Central memory CD4-positive, alpha-beta T cell (primary cell): ENCODE data around the gene AGT.
"Not testable (repeated sequence)": the region's sequence is repeated elsewhere in the genome, so short reads cannot be mapped to it uniquely, and the experiment has no call there.

Source experiments
- DNase-seq: peaks from one replicate; pipeline ENCODE4 v3.0.0; 2022

AGT gene

DNA sequence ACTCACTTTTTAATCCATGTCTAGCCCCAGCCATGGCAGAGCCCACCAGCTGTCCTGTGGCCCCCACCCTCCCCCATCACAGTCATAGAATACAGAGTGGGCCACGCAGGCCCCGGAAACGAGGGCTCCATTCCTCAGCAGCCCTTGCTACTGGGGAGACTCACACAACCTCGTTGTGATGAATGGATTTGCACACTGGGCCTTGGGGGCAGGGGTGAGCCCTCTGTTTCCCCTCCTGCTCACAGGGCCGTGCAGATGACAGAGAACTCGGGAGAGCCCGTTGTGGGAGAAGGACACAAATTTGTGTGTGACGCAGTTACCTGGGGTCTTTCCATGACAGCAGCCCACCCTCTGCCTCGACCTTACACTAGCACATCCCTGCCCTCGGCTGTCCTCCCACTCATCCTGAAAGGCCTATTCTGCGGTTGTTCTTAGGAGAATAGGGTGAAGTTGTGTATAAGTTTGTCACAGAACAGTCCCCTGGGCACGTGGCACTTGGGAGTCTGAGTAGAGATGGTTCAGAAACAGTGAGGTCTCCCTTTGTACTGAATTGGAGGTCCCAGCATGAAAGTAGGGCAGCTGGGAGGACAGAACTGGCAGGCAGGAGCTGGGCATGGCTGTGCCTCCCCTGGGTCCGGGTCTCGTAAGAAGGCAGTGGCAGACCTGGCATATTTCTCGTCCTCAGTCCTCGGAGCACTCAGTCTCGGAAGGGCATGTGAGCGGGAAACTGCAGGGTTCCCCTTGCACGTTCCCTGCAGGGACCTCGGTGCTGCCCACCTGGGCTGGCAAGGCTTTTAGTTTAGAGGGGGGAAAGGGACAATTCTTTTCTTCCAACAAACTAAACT, 6.8 kb downstream of the AGT start:
- no peak for DNase-seq

DNA sequence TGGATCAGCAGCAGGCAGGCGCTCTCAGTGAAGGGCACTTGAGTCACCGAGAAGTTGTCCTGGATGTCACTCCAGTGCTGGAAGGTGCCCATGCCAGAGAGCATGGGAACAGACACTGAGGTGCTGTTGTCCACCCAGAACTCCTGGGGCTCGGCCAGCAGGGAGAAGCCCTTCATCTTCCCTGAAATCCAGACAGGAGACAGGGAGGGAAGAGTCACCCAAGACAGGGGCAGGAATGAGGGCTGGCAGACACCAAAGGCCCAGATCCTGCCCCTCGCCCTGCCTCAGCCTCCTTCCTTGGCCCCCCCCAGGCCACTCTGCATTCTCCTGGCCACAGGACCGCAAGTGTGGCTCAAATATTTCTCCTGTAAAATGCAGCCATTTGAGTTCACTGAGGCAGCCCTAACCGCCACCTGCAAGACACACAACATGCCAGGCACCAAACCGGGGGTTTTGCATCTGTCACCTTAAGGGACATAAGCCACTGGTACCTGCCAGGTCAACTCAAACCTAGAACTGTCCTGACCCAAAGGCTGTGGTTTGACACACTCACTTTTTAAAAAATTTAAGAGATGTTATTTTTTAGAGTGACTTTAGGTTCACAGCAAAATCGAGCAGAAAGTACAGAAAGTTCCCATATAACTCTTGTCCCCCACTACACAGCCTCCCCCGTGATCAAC, 7.8 kb downstream of the AGT start:
- no peak for DNase-seq

- no peak for DNase-seq
Measured at GRCh38 chr1:230705289-230706019, 8.5 kb downstream of the AGT start.

- DNase-seq: no peak
Measured at GRCh38 chr1:230704830-230705229, 9.1 kb downstream of the AGT start.

- DNase-seq: no peak
Measured at GRCh38 chr1:230703679-230704385, 10.1 kb downstream of the AGT start.

DNA sequence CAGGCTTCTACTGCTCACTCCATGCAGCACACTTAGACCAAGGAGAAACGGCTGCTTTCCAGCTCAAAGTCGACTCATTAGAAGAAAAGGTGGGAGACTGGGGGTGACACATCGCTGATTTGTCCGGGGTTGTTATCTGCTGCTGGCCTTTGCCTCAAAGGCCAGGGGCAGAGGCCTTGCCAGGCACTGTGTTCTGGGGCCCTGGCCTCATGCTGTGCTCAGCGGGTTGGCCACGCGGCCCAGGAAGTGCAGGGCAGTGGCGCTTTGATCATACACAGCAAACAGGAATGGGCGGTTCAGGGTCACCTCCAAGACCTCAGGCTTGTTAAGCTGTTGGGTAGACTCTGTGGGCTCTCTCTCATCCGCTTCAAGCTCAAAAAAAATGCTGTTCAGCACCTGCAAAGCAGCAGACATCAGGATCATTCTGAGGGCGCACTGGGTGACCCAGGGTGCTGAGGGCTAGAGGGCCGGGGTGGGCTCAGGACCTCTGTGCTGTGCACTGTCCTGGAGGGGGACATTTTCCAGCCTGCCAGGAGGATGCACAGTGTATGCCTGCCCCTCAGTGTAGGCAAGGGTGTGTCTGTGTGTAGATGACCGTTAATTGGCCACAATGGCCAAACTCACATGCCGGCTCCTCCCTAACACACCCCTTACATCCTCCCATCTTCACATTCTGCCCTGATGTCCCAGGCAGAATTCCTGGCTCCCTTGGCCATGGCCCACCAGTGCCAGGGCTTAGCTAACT, 10.8 kb downstream of the AGT start:
- DNase-seq: no peak

DNA sequence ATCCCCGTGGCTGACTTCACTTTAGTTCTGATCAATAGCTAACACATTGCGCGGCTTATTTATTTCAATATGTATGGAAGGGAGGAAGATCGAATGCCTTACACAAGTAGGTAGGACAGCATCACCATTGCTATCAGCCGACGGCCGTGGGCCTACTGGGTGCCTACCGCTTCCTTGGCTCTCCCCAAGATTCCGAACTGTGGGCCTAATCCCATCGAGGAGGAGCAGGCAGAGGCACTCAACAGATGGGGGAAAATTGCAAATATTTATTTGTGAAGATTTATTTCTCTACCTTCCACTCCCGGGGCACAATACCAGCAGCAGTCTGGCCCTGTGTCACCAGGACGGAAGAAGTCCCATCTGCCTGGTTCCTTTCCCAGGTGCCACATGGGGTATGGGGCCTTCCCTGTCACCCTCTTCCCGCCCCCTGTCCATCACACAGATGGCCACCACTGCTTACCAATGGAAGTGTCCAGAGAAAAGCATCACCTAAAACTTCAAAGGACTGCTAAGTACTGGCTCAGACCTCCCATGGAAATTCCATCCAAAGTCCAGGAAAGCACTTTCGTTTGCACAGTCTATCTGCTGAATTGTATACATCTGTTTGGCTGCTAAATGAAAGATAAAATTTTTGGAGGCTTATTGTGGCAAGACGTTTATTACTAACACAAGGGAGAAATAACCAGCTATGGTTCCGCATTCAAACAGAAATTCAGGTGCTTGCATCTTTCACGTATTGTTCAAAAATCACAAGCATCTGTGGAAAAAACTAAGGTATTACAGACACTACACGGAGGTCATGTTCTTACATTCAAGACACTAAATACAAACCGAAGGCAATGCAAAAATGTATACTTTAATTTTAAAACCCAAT, 11.8 kb downstream of the AGT start:
- DNase-seq: no peak

GRCh38 chr1:230701434-230701833, 12.5 kb downstream of the AGT start:
- DNase-seq: no peak

DNA sequence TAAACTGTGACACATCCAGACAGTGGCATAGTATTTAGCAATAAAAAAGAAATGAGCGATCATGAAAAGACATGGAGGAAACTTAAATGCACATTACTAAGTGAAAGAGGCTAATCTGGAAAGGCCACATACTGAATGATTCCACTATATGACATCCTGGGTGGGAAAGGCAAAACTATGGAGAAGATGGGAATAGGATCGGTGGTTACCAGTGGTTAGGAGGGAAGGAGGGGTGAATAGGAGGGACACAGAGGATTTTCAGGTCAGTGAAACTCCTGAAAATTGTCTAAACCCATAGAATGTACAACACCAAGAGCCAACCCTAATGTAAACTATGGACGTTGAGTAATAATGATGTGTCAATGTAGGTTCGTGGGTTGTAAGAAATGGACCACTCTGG, 13.8 kb downstream of the AGT start:
- DNase-seq: no peak

DNA sequence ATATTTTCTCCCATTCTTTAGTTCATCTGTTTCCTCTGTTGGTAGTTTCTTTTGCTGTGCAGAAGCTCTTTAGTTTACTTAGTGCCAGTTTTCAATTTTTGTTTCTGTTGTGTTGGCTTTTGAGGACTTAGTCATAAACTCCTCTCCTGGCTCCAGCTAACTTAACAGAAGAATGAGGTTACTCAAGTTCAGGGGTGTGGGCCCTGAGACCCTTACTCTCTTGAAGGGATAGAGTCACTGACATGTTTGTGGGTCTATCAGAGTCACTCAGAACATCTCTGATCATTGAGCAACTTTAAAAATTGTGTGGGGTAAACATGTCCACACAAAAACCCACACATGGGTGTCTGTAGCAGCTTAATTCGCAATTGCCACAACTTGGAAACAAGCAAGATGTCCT, 14.2 kb downstream of the AGT start:
- DNase-seq: no peak

GRCh38 chr1:230698964-230699363, 15.0 kb downstream of the AGT start:
- DNase-seq: not testable (repeated sequence)

DNA sequence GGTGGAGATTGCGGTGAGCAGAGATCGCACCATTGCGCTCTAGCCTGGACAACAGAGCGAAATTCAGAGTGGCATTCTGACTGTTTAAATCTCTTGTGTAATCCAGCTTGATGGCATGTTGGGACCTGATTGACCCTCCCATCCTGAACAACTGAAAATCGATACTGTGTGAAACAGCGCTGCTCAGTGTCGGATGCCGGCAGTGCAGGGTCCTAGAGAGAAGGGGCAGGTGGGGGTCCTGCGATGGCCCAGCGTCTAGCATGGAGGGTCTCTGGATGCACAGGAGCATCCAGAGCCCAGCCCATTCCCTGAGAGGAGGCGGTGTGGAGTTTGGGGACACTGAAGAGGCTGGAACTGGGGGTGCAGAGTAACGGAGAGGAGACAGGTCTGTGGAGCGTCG, 15.8 kb downstream of the AGT start:
- no peak for DNase-seq

GRCh38 chr1:230696722-230697437, 17.0 kb downstream of the AGT start:
- no peak for DNase-seq

DNA sequence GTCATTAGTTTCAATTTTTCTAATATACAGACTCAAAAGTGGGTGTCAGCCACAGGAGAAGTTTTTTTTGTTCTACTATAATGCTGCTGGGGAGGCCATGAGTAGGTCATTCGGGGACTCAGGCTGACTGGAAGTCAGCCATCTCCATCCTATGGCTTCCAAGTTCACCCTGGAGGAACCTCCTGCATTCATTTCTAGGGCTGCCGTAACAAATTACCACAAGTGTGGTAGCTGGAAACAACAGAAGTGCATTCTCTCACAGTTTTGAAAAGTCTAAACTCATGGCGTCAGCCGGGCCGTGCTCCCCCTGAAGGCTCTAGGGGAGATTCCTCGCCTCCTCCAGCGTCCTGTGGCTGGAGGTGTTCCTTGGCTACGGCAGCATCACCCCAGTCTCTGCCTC, 17.7 kb downstream of the AGT start:
- no peak for DNase-seq

- no peak for DNase-seq
Measured at GRCh38 chr1:230694991-230695390, 18.9 kb downstream of the AGT start.

GRCh38 chr1:230694464-230694863, 19.5 kb downstream of the AGT start:
- no peak for DNase-seq

GRCh38 chr1:230693777-230694176, 20.1 kb downstream of the AGT start:
- no peak for DNase-seq

DNA sequence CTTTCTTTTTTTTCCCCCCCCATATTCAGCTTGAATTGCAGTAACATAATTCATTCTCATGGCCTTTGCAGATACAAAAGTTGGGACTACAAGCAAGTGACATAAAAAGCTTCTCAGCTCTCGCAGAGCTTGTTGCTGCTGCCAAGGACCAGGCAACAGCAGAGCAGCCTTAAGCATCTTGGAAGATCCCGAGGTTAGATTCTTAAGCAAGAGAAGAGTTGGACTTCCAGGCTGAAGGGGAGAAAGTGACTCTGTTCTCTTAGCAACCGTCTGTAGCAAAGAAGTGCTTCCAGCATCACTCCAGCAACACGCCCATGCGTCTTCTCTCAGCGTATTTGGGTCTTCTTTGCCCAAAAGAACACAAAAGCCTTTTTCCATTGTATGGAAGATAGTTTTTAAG, 20.7 kb downstream of the AGT start:
- DNase-seq: no peak

DNA sequence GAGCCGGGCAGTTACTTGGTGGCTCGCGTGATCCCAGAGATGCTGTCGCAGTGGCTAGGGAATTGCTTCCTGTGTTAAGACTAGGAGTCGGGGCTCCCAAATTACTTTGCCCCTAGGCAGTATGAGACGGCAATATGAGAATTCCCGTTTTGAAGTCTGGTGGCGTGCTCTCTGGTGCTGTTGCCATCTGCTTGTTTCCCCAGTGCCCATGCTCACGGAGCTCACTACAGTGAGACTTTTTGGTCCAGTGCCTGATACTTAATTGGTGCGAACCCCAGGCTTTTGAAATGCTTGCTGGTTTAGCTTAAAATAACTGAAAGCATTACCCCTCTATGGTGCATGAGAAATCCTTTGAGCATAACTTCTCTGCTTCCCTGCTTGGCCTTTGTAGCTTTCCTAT, 22.3 kb downstream of the AGT start:
- no peak for DNase-seq

GRCh38 chr1:230690101-230690500, 23.8 kb downstream of the AGT start:
- DNase-seq: no peak

DNA sequence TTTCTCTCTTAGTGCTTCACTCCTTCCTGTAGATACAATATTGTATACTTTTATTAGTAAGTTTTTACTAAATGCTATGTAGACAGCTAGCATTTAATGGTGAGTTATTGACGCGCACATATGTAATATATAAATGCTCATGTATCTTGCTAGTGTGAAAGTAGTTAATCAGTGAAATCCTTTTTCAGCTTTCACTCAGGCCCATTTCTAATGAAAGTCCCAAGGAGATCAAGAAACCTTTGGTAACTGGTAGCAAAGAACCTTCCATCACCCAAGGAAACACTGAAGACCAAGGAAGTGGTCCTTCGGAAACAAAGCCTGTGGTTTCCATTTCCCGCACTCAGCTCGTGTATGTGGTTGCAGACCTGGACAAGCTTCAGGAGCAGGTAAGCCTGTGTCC, 27.2 kb downstream of the AGT start:
- no peak for DNase-seq
